GM18951 (cell line): ENCODE data around the gene CNTN2.

ENCODE experiments used
- POLR2A ChIP-seq: IDR thresholded peaks from 4 replicates; pipeline ENCODE4 v1.6.1; 2011; ENCODE audit warnings: mild to moderate bottlenecking; ENCODE audit not compliant: insufficient read length, insufficient read depth; ENCODE audit errors: extremely low read depth
- in situ Hi-C: fragments of 300-500 bp; cut with MboI; formaldehyde crosslinking; loops from one replicate; pipeline ENCODE4 v1.12.0; 2022; ENCODE audit warnings: low sequenced_read_pairs, mixed read lengths, inconsistent platforms; ENCODE audit not compliant: unreplicated experiment

Gene CNTN2

DNA sequence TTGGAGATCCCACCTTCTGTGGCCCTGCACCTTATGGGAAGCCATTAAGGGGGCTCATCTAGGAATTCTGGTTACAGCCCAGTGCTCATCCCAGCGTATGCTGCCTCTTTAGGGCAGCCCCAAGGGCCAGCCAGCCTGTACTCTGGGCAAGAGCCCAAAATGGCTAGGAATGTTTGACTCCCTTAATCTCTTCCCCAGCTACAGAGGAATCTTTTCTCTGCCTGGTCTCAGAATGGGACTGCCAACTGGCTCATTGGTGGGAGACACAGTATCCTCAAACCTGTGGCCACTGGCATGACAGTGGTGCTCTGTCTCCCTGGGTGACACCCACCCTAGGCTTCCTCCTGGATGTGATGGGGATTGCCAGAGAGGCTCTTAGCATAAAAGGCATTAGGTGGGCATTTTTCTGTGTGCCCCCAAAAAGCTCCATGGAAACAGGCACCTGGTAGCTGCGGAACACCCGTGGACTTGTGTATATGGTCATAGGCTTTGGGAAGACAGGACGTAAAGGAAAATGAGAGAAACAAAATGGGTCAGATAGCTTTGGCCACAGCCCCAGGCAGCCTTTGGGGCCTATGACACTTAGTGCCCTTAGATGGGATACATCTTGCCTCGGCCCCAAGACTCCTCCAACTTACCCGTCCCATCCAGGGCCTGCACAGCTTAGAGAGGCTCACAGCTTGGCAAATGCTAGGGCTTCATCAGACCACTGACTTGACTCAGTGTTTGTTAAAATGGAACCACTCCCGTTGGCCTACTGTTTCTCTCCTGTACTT lies 34.3 kb downstream of the CNTN2 start:
- in situ Hi-C loops = no loop called here
- TF ChIP-seq POLR2A = no peak

DNA sequence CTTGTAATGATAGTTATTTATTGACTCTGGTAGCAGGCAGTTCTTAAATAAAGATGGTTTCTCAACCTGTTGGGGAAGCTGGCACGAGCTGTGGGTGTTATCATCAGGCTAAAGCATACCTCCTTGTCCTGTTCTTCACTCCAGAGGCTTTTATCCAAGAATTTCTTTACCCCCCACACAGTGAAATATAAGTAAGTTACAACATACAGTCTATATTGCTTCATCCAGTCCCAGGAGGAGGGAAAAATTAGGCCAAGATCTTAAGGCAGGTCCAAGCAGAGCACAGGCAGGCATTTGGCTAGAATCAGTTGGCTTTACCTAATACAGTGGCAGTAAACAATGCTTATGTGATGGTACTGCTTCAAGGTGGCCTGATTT lies 34.9 kb downstream of the CNTN2 start:
- in situ Hi-C loops = no loop called here
- no peak for TF ChIP-seq POLR2A

- in situ Hi-C loops = no loop called here
- TF ChIP-seq POLR2A = no peak
These were observed 39.4 kb downstream of the CNTN2 start for GRCh38 chr1:205082431-205082830.

- in situ Hi-C loops = no loop called here
- no peak for TF ChIP-seq POLR2A
These were observed 41.3 kb downstream of the CNTN2 start, which contains the start of gene TMEM81 for GRCh38 chr1:205084360-205084759. TSS of gene TMEM81 (minus strand) at chr1:205084460. CDS start at chr1:205084320, 140 bp downstream.

- in situ Hi-C loops = no loop called here
- TF ChIP-seq POLR2A = no peak
These were observed 45.3 kb downstream of the CNTN2 start for GRCh38 chr1:205088341-205088740.

DNA sequence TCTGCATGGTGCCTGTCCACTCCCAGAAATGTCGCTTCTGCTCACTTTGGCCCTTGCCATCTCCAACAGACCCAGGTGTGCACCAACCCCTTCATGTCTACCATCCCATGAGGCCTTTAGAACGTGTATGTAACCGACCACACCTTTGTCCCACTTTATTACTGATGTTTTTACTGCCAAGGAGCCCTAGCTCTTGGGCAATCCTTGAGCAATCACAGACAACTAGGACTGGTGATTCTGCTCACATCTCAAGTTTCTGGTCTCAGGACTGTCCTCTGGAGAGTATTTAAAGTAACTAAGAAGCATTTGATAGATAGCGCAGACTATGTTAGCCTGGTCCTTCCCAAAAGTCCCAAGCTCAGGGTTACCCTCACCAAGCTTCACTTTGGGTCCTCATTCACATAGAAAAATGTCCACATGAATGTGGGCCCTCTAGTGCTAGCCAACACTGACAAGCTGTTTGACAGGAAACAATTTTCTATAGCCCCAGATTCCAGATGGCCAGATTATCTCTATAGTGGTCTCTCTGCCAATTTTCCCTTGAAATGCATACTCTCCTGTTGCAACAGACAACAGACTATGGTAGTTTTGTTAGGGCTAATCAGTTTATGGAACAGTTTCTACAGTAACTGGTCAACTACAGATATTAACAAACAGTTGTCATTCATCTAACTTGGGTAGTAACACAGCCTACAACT lies 48.2 kb downstream of the CNTN2 start:
- in situ Hi-C loops = no loop called here
- no peak for TF ChIP-seq POLR2A

DNA sequence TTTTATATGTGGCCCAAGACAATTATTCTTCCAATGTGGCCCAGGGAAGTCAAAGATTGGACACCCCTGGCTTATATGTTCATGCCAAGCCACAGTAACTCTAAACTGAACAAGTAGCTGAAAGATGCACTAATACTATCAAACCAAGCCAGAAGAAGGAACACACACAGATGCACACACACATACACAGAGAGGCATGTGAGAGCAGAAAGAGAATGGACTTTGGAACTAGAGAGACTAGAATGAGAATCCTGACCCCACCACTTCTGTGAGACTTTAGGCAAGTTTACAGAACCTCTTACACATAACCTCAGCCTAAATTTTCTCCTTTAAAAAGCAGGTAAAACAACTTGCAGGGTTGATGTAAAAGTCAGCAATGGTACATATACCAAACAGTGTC lies 52.4 kb downstream of the CNTN2 start:
- in situ Hi-C loops = no loop called here
- no peak for TF ChIP-seq POLR2A

DNA sequence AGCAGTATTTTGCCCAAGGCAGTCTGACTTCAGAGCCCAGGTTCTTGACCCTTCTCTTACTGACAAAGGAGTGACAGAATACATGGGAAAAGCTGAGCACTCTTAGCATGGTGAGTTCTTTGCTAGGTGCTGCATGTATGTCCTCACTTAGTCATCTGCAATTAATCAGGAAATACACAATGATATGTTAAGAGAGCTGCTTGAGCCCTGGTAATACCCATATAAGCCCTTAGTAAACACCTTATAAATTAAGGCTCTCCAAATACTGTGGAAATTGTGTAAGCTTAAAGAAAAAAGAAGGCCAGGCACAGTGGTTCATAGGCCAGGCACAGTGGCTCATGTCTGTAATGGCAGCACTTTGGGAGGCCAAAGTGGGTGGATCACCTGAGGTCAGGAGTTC lies 55.2 kb downstream of the CNTN2 start:
- TF ChIP-seq POLR2A = no peak
- in situ Hi-C loops = no loop called here

DNA sequence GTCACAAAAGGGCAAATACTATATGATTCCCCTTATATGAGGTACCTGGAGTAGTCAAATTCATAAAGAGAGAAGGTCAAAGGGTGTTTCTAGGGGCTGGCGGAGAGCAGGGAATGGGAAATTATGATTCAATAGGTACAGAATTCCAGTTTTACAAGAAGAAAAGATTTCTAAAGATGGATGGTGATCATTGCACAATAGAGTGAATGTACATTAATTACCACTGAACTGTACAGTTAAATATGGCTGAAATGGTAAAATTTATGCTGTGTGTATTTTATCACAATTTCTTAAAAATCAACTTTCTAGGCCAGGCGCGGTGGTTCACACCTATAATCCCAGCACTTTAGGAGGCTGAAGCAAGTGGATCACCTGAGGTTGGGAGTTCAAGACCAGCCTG lies 59.4 kb downstream of the CNTN2 start:
- no peak for TF ChIP-seq POLR2A
- in situ Hi-C loops = no loop called here

GRCh38 chr1:205107327-205107726 lies 64.3 kb downstream of the CNTN2 start:
- TF ChIP-seq POLR2A = no peak
- in situ Hi-C loops = no loop called here

- in situ Hi-C loops = no loop called here
- TF ChIP-seq POLR2A = no peak
These were observed 65.5 kb downstream of the CNTN2 start for GRCh38 chr1:205108464-205108863.

GRCh38 chr1:205109269-205109668 lies 66.3 kb downstream of the CNTN2 start:
- no peak for TF ChIP-seq POLR2A
- in situ Hi-C loops = no loop called here

GRCh38 chr1:205109711-205110110 lies 66.7 kb downstream of the CNTN2 start:
- no peak for TF ChIP-seq POLR2A

GRCh38 chr1:205111354-205111753 lies 68.3 kb downstream of the CNTN2 start:
- in situ Hi-C loops = no loop called here
- TF ChIP-seq POLR2A = no peak

More at GRCh38 chr1:205109711-205110110, 66.7 kb downstream of the CNTN2 start:
- in situ Hi-C loops = no loop called here

DNA sequence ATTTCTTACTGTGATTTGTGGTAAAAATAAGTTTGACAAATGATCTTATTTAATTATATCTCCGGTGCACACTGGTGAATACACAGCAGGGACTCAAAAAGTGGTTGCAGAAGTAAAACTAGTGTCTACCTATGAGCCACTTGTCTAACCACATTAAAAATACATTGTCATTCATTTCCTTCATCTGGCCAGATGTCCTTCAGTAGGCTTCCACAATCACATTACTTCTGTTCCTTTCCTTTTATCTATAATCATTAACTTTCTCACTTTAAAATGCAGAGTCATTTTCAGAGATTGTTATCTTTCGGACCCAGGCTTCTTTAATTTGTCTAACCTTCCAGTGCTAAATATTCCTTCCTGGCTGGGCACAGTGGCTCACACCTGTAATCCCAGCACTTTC lies 75.7 kb downstream of the CNTN2 start:
- TF ChIP-seq POLR2A = no peak
- in situ Hi-C loops = no loop called here
